SK-N-MC (cell line): Measurements from ENCODE around the gene TP53RK.
A peak's percentile ranks its signal among the peaks of the same experiment; 100 is the strongest.

ENCODE experiments used
- DNase-seq: peaks from one replicate; pipeline ENCODE4 v3.0.0-alpha.2; 2011; ENCODE audit warnings: low read depth, low spot score
- H3K27ac ChIP-seq: fragments of 200-600 bp; sonication (generic); 2 replicates; pipeline ENCODE4 v1.5.1; 2016; ENCODE audit warnings: mixed run types
- H3K36me3 ChIP-seq: fragments of 200-600 bp; sonication (generic); 2 replicates; pipeline ENCODE4 v1.6.1; 2017; ENCODE audit warnings: antibody characterized with exemption, low read length, mixed read lengths; ENCODE audit not compliant: insufficient read depth
- H3K4me3 ChIP-seq: fragments of 200-600 bp; sonication (generic); 2 replicates; pipeline ENCODE4 v1.5.1; 2016
- H3K9ac ChIP-seq: fragments of 200-600 bp; sonication (generic); 2 replicates; pipeline ENCODE4 v1.8.0; 2017; ENCODE audit warnings: mixed run types, mixed read lengths; ENCODE audit not compliant: insufficient read length
- H3K9me3 ChIP-seq: fragments of 200-600 bp; sonication (generic); 2 replicates; pipeline ENCODE4 v1.6.1; 2017; ENCODE audit warnings: low read depth, mild to moderate bottlenecking, antibody characterized with exemption, low read length, moderate library complexity, mixed read lengths
- EZH2 ChIP-seq: fragments of 200-600 bp; sonication (generic); IDR thresholded peaks from one replicate; pipeline ENCODE4 v1.6.1; 2017; ENCODE audit warnings: antibody characterized with exemption
- FOXP2 ChIP-seq: optimal IDR thresholded peaks from 2 replicates; pipeline ENCODE3; 2011; ENCODE audit warnings: mild to moderate bottlenecking, moderate library complexity; ENCODE audit not compliant: insufficient read depth; ENCODE audit errors: extremely low read length, control extremely low read depth
- POLR2AphosphoS5 ChIP-seq: IDR thresholded peaks from 2 replicates; pipeline ENCODE4 v1.6.1; 2012; ENCODE audit warnings: mild to moderate bottlenecking, low read depth, low read length, borderline replicate concordance

Gene TP53RK

DNA sequence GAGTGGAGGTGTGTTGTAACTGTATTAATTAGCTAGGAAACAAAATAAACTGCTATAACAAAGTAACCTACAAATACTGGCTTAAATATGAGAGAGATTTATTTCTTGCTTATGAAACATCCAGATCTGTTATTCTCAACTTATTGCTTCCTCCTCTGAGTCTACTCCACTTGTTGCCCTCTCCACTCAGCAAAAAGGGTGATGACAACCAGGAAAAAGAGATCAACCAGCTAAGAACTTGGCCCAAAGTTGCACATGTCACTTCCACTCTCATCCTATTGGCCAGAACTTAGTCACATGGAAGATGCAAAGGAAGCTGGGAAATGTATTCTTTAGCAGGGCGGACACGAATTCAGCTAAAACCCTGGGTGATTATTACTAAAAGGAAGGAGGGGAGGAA, 5.2 kb upstream of the TP53RK start:
- TF ChIP-seq EZH2 (no peak), FOXP2 (no peak), POLR2AphosphoS5 (no peak)
- H3K27ac ChIP-seq: no peak overlapping the region
- no peak overlapping the region for H3K4me3 ChIP-seq
- no peak overlapping the region for H3K9ac ChIP-seq
- H3K9me3 ChIP-seq: no peaks in the 10 kb centered on the region
- DNase-seq: no peak
- H3K36me3 ChIP-seq: no peaks in the 10 kb centered on the region

DNA sequence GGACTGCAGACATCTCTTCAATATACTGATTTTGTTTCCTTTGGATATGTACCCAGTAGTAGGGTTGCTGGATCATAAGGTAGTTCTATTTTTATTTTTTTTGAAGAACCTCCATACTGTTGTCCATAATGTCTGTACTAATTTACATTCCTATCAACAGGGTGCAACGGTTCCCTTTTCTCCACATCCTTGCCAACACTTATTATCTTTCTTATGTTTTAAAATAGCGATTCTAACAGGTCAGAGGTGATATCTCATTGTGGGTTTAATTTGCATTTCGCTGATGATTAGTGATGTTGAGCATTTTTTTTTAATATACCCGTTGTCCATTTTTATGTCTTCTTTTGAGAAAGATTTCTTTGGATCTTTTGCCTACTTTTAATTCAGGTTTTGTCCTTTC, 2.0 kb upstream of the TP53RK start:
- Histone ChIP-seq H3K4me3 (no peak overlapping the region), H3K9ac (no peak overlapping the region), H3K27ac (no peak overlapping the region), H3K36me3 (peaks cover 8% of the 10 kb centered on the region), H3K9me3 (no peaks in the 10 kb centered on the region)
- no peak for DNase-seq
- no peak for TF ChIP-seq FOXP2
- no peak for TF ChIP-seq POLR2AphosphoS5
- no peak for TF ChIP-seq EZH2

DNA sequence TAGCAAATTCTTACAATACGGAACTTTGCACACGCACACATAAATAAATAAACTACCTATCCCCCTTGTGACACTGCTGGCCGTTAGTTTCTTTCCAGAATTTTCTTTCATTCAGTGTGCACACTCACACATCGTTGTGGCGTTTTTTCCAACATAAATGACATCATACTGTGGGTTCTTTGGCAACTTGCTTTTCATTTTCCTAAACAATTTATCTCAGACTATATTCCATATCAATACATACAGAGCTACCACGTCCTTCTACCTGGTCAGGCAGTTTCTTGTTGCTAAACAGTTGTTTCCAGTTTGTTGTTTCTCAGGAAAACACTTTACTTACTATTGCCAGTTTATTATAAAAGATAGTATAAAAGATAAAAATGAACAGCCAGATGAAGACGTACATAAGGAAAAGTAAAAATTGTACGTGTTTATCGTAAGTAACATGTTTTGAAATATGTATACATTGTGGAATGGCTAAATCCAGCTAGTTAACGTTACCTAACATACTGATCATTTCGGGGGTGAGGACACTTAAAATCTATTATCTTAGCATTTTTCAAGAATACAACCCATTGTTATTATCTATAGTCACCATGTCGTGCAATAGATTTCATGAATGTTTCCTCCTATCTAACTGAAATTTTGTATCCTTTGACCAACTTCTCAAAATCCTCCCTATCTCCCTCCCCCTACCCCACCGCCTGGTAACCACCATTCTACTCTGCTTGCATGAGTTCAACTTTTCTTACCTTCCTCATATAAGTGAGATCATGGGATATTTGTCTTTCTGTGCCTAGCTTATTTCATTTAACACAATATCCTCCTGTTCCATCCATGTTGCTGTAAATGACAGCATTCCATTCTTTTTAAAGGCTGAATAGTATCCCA, 1.2 kb upstream of the TP53RK start:
- H3K4me3 ChIP-seq: peak overlapping the region; percentile 78
- H3K27ac ChIP-seq: peak overlapping the region; percentile 82; the same call in 1 of the 2 replicates
- peaks cover 16% of the 10 kb centered on the region for H3K36me3 ChIP-seq
- peak overlapping the region; percentile 82 for H3K9ac ChIP-seq
- no peak for DNase-seq
- no peaks in the 10 kb centered on the region for H3K9me3 ChIP-seq
- TF ChIP-seq POLR2AphosphoS5 (no peak), EZH2 (no peak), FOXP2 (no peak)

DNA sequence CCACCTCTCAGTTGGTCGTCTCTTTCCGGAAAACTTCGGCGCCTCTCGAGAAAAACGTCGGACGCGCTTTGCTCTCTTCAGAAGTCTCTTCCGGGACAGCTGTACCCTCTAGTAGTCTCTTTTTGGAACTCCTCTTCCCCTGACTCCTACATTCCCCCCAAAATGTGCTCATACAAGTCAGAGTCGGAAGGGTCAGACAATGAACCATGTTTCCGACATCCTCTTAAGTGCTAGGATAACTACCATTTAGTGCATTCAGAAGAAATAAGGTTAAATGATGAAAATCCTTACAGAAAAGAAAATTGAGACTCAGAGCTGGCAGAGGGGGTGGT, 476 bp upstream of the TP53RK start:
- DNase-seq: no peak
- Histone ChIP-seq H3K9me3 (no peaks in the 10 kb centered on the region), H3K9ac (peak overlapping the region; percentile 82), H3K27ac (peak overlapping the region; percentile 82), H3K4me3 (peak overlapping the region; percentile 78), H3K36me3 (peaks cover 23% of the 10 kb centered on the region)
- no peak for TF ChIP-seq EZH2
- peak; percentile 1 for TF ChIP-seq FOXP2
- peak; percentile 68 for TF ChIP-seq POLR2AphosphoS5

DNA sequence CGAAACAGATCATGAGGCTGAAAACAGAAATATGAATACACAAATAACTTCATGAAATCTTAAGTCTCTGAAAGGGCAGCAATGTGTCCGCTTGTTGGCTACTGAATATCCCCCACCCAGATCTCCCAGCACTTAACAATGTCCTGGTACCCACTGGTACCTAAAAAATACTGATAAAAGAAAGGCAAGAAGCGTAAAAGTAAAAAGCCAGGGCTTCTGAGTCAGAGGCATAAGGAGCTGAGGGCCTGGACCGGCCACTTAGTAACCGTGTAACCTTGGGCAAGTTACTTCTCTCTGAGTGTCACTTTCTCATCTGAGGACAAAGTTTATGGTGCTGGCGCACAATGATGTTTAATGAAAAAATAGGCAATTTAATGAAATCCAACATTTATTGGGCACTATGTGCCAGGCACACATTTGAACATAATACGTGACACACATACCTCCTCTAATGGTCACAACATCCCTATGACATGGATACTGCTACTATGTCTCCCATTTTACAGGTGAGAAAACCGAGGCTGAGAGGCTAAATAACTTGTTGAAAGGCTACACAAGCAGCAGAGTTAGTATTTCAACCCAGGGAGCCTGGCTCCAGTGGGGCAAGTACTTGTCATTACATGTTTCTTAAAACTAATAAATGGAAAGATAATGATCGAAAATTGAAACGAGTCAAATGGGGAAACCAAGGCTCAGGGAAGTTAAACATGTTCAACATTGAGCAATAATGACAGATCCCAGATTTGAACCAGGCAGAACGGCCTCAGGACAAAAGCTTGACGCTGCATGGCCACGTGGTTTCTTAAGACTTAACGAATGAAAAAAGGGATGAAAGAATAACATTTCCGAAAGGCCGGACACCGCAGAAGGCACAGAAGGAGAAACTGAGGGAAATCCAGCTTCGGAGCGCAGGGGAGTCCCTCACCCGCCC, 828 bp downstream of the TP53RK start:
- no peak for DNase-seq
- peaks cover 26% of the 10 kb centered on the region for H3K36me3 ChIP-seq
- H3K9me3 ChIP-seq: no peaks in the 10 kb centered on the region
- peak overlapping the region; percentile 84 for H3K4me3 ChIP-seq
- peak overlapping the region; percentile 86 for H3K27ac ChIP-seq
- H3K9ac ChIP-seq: peak overlapping the region; percentile 87
- TF ChIP-seq POLR2AphosphoS5: no peak
- no peak for TF ChIP-seq EZH2
- no peak for TF ChIP-seq FOXP2

DNA sequence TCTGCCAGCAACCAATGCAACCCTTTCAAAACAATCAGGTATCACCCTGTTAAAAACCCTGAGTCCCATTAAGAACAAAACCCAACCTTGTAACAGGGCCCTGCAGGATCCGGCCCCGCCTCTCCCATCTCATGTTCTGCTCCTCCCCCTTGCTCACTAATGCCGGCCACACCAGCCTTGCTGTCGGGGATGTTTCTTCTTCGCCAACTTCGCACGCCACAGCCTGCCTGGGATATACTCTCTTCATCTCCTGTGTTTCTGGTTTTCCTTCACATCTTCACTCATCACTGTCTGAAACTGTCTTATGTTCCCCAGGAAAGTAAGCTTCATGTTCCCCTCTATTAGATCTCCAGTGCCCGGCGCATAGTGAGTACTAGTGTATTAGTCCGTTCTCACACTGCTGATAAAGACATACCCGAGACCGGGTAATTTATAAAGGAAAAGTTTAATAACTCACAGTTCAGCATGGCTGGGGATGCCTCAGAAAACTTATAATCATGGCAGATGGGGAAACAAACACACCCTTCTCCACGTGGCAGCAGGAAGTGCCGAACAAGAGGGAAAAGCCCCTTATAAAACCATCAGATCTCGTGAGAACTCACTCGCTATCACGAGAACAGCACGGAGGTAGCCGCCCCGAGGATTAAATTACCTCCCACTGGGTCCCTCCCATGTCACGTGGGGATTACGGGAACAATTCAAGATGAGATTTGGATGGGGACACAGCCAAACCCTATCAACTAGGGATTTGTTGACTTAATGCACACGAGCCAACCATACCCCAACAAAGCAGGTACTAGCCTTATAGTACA, 5.1 kb downstream of the TP53RK start:
- Histone ChIP-seq H3K36me3 (peaks cover 26% of the 10 kb centered on the region), H3K9ac (no peak overlapping the region), H3K4me3 (no peak overlapping the region), H3K9me3 (no peaks in the 10 kb centered on the region), H3K27ac (no peak overlapping the region)
- no peak for DNase-seq
- no peak for TF ChIP-seq POLR2AphosphoS5
- no peak for TF ChIP-seq EZH2
- TF ChIP-seq FOXP2: no peak

DNA sequence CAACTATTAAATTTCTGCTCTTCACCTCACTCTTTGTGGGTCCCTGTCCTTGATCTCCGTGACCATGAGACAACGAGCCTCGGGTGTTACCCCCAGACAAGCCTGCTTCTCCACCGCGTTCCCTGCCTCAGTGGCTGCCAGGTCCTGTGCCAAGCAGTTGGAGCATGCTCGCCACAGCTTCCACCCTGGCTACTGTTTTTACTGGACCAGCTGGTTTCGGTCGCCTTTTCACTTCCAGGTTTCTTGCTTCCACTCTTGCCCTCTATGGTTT, 5.6 kb downstream of the TP53RK start:
- Histone ChIP-seq H3K36me3 (peaks cover 26% of the 10 kb centered on the region), H3K9me3 (no peaks in the 10 kb centered on the region), H3K4me3 (no peak overlapping the region), H3K9ac (no peak overlapping the region), H3K27ac (no peak overlapping the region)
- DNase-seq: no peak
- TF ChIP-seq FOXP2 (no peak), EZH2 (no peak), POLR2AphosphoS5 (no peak)
